Endothelial cell of umbilical vein (primary cell): ENCODE results near the gene CACNA2D2. TPM values are rescaled to one million over a fixed set of nuclear protein-coding genes. Genes with fewer than 3 reads are reported as not detected.

ENCODE experiments used
- BruUV-seq: library from RNA; stranded (reverse); fragments of 400-500 nt; replicated peaks from 2 replicates; lab custom pipeline; 2021; lab: Mats Ljungman, UMichigan
- CTCF ChIA-PET: fragments of 300-600, 350-600 bp; sonication (Branson Sonifier 250); formaldehyde crosslinking; loops from one replicate; lab custom pipeline; 2021; ENCODE audit warnings: antibody characterized with exemption, inconsistent platforms; lab: Charles Lee
- POLR2A ChIA-PET: fragments of 300-600, 350-600 bp; sonication (Branson Sonifier 250); formaldehyde crosslinking; loops from one replicate; lab custom pipeline; 2021; ENCODE audit warnings: antibody characterized with exemption, inconsistent platforms; lab: Charles Lee
- DNase-seq: peaks from one replicate; pipeline ENCODE4 v3.0.0-alpha.2; 2011; ENCODE audit warnings: low read depth, low spot score
- FAIRE-seq: peaks from 2 replicates; lab custom pipeline; 2011; peaks lifted over from hg19 to GRCh38; lab: Jason Lieb, UNC
- H2AFZ ChIP-seq: 2 replicates; pipeline ENCODE4 v1.6.0; 2012; ENCODE audit warnings: low read depth, low read length, control low read depth, inconsistent platforms
- H3K27ac ChIP-seq: 2 replicates; pipeline ENCODE4 v1.5.1; 2011; ENCODE audit warnings: low read depth, mild to moderate bottlenecking, control low read depth, low read length, moderate library complexity; ENCODE audit not compliant: insufficient read depth
- H3K27me3 ChIP-seq, 2 experiments: 2 replicates each; pipeline versions ENCODE4 v1.6.0 to v1.6.1; 2011; ENCODE audit warnings: low read length in 2 of 2, mixed read lengths in 1 of 2; ENCODE audit not compliant: control insufficient read depth in 2 of 2, insufficient read depth in 2 of 2
- H3K36me3 ChIP-seq, 2 experiments: 2 replicates in 1 of 2; 3 replicates in 1 of 2; pipeline ENCODE4 v1.5.1; 2011; ENCODE audit warnings: low read length in 2 of 2, mild to moderate bottlenecking in 1 of 2, moderate library complexity in 1 of 2; ENCODE audit not compliant: control insufficient read depth in 2 of 2, insufficient read depth in 2 of 2; ENCODE audit errors: extremely low read depth in 1 of 2
- H3K4me1 ChIP-seq: 3 replicates; pipeline ENCODE4 v1.5.1; 2011; ENCODE audit warnings: mild to moderate bottlenecking, low read length; ENCODE audit not compliant: control insufficient read depth, insufficient read depth; ENCODE audit errors: extremely low read depth
- H3K4me2 ChIP-seq: 2 replicates; pipeline ENCODE4 v1.6.1; 2011; ENCODE audit warnings: low read length, control low read depth, mixed read lengths; ENCODE audit not compliant: insufficient read depth
- H3K4me3 ChIP-seq, 3 experiments: fragments of 200-600 bp in 1 of 3; sonication (generic), shearing (Covaris generic) in 1 of 3; replicated peaks in 1 of 3; 2 replicates each; pipeline ENCODE4 v1.5.1; 2011 to 2016; ENCODE audit warnings: control low read depth in 3 of 3, low read length in 3 of 3, mild to moderate bottlenecking in 2 of 3, inconsistent platforms in 1 of 3, low read depth in 1 of 3, moderate library complexity in 1 of 3; ENCODE audit not compliant: insufficient read depth in 1 of 3
- H3K79me2 ChIP-seq: 2 replicates; pipeline ENCODE4 v1.6.0; 2012; ENCODE audit warnings: low read length, inconsistent platforms; ENCODE audit not compliant: control insufficient read depth, insufficient read depth
- H3K9ac ChIP-seq: replicated peaks from 2 replicates; pipeline ENCODE3; 2011; ENCODE audit warnings: low read length, control low read depth; ENCODE audit not compliant: insufficient read depth; ENCODE audit errors: extremely low read depth
- H3K9me1 ChIP-seq: replicated peaks from 3 replicates; pipeline ENCODE4 v1.6.0; 2011; ENCODE audit warnings: mild to moderate bottlenecking, low read length; ENCODE audit not compliant: control insufficient read depth, insufficient read depth; ENCODE audit errors: extremely low read depth
- H3K9me3 ChIP-seq: replicated peaks from 2 replicates; pipeline ENCODE4 v1.5.1; 2012; ENCODE audit warnings: low read length, inconsistent platforms; ENCODE audit not compliant: control insufficient read depth, insufficient read depth
- H4K20me1 ChIP-seq: replicated peaks from 2 replicates; pipeline ENCODE3; 2011; ENCODE audit warnings: mild to moderate bottlenecking, low read length; ENCODE audit not compliant: control insufficient read depth, insufficient read depth; ENCODE audit errors: extremely low read depth
- CTCF ChIP-seq, 2 donors: IDR thresholded peaks; 1 replicate in 1 of 2; 2 replicates in 1 of 2; pipeline ENCODE4 v1.5.1; 2011; ENCODE audit warnings: low read length in 2 of 2, mild to moderate bottlenecking in 2 of 2, moderate library complexity in 2 of 2, control low read depth in 1 of 2, inconsistent platforms in 1 of 2, low read depth in 1 of 2; ENCODE audit not compliant: insufficient read depth in 1 of 2; ENCODE audit errors: extremely low read depth in 1 of 2
- EZH2 ChIP-seq: IDR thresholded peaks from 2 replicates; pipeline ENCODE4 v1.6.1; 2012; ENCODE audit warnings: borderline replicate concordance, low read depth, mild to moderate bottlenecking, moderate library complexity, low read length, inconsistent platforms; ENCODE audit not compliant: severe bottlenecking
- FOS ChIP-seq: IDR thresholded peaks from 2 replicates; pipeline ENCODE4 v1.6.1; 2011; ENCODE audit warnings: mild to moderate bottlenecking, low read length, moderate library complexity, borderline replicate concordance; ENCODE audit not compliant: insufficient read depth
- GATA2 ChIP-seq: IDR thresholded peaks from 2 replicates; pipeline ENCODE4 v1.7.0; 2011; ENCODE audit warnings: low read depth, mild to moderate bottlenecking, moderate library complexity, mixed read lengths, low read length; ENCODE audit not compliant: insufficient read length, insufficient read depth
- JUN ChIP-seq: IDR thresholded peaks from 2 replicates; pipeline ENCODE4 v1.6.1; 2011; ENCODE audit warnings: borderline replicate concordance, low read depth; ENCODE audit not compliant: insufficient read length, insufficient read depth
- MAX ChIP-seq: IDR thresholded peaks from 2 replicates; pipeline ENCODE4 v1.6.1; 2011; ENCODE audit not compliant: insufficient read depth, insufficient read length
- MYC ChIP-seq: IDR thresholded peaks from one replicate; pipeline ENCODE4 v1.6.1; 2011; ENCODE audit warnings: mild to moderate bottlenecking, low read depth, low read length
- dilution Hi-C: fragments of 300-500 bp; cut with MboI; formaldehyde crosslinking; loops from one replicate; pipeline ENCODE4 v1.15.0; 2019; ENCODE audit warnings: low sequenced_read_pairs; ENCODE audit not compliant: extremely low pct_ligation_motif_present
- intact Hi-C: fragments of 100-400 bp; cut with micrococcal nuclease; formaldehyde crosslinking; loops from one replicate; pipeline ENCODE4 v1.10.0; 2022
- polyA plus RNA-seq, 4 experiments: library from polyadenylated mRNA; depleted of rRNA in 3 of 4; stranded (reverse) in 3 of 4; unstranded in 1 of 4; fragments of >200 nt; gene quantifications; 2 replicates each; pipeline versions ENCODE4 v1.2.1 to v1.2.3, GENCODE V29; 2011 to 2012; ENCODE audit warnings: missing spikeins in 1 of 4
- total RNA-seq: library from RNA; stranded (reverse); gene quantifications from 2 replicates; pipeline ENCODE4 v1.2.3, GENCODE V29; 2021

The CACNA2D2 gene
- total and polyA plus RNA-seq, 2 donors (not counting 3 experiments of a cell fraction or from before 2014, with no cell fraction given): 0.15 TPM; not detected in 1

- ChIA-PET CTCF (no interaction called here), POLR2A (no interaction called here)
- Histone ChIP-seq H3K9ac (no peak overlapping the region), H3K4me3 (no peak overlapping the region), H3K4me2 (no peak overlapping the region), H3K9me3 (no peaks in the 10 kb centered on the region), H3K79me2 (no peaks in the 10 kb centered on the region), H4K20me1 (no peaks in the 10 kb centered on the region), H3K36me3 (no peaks in the 10 kb centered on the region), H3K27me3 (peaks cover 0 to 1% of the 10 kb centered on the region in 2 experiments), H3K4me1 (peaks cover 4% of the 10 kb centered on the region), H3K27ac (no peak overlapping the region), H2AFZ (no peak overlapping the region), H3K9me1 (no peaks in the 10 kb centered on the region)
- TF ChIP-seq EZH2 (no peak), MAX (no peak), FOS (no peak)
- no TSS peak for BruUV-seq
- DNase-seq: no peak
- no peak for FAIRE-seq
- dilution Hi-C loops: no loop called here
- intact Hi-C loops: no loop called here
Measured at GRCh38 chr3:50520849-50521248, 17.4 kb upstream of the CACNA2D2 start.

- TF ChIP-seq FOS (no peak), MYC (no peak), MAX (no peak), GATA2 (no peak), EZH2 (no peak), JUN (no peak), CTCF (IDR thresholded peaks at IDR 0.05; ENCODE audit: extremely low read depth in 1 of 2, insufficient read depth in 1 of 2, low read depth in 1 of 2, low read length in 2 of 2) (peak; percentile 76 to 88)
- no TSS peak for BruUV-seq
- Histone ChIP-seq H3K79me2 (no peaks in the 10 kb centered on the region), H3K36me3 (no peaks in the 10 kb centered on the region), H3K27ac (no peak overlapping the region), H3K9ac (no peak overlapping the region), H2AFZ (no peak overlapping the region), H3K4me2 (no peak overlapping the region), H3K4me1 (peaks cover 5% of the 10 kb centered on the region), H3K27me3 (peaks cover 0 to under 1% of the 10 kb centered on the region in 2 experiments), H3K9me3 (no peaks in the 10 kb centered on the region), H3K4me3 (no peak overlapping the region), H3K9me1 (no peaks in the 10 kb centered on the region), H4K20me1 (no peaks in the 10 kb centered on the region)
- intact Hi-C loops: loop anchor here (1.0 to 2.0 kb wide), 3 partner anchors 23 to 95 kb away; no protein-coding TSS in a partner anchor
- POLR2A ChIA-PET: no interaction called here
- DNase-seq (peak; percentile 27), FAIRE-seq (peak; percentile 64)
- CTCF ChIA-PET: interaction anchor here (1.8 kb wide), 1 partner anchor 94 kb away, joined by 4 read pairs; no protein-coding TSS in a partner anchor
- dilution Hi-C loops: no loop called here
Measured at GRCh38 chr3:50519471-50520089, 16.1 kb upstream of the CACNA2D2 start.
